ENCODE results near the gene STEAP4. TPM values are rescaled to one million over a fixed set of nuclear protein-coding genes. Genes with fewer than 3 reads are reported as not detected.

Gene STEAP4
- total RNA-seq, 4 donors from 2014 or later: 1.1 to 7.6 (median 3.2) TPM

GRCh38 chr7:88317422-88317821 is 10.7 kb upstream of the STEAP4 start:
- Histone ChIP-seq H3K9me3 (no peaks in the 10 kb centered on the region), H3K36me3 (no peaks in the 10 kb centered on the region), H3K27me3 (no peaks in the 10 kb centered on the region), H3K4me1 (no peaks in the 10 kb centered on the region), H3K4me3 (no peak overlapping the region), H3K27ac (no peak overlapping the region)
- 73 to 92% methylated on average over 1 of the region's 1 CpG for WGBS, 2 donors (ENCODE audit: low coverage in 1 of 2)
- in situ Hi-C loops (cut with MboI; ENCODE audit: low pct_ligation_motif_present in 1 of 4, low pct_unique_long_range_greater_than_20kb in 1 of 4, low sequenced_read_pairs in 3 of 4): no loop called here
- TF ChIP-seq POLR2AphosphoS5 (IDR thresholded peaks at IDR 0.05): no peak
- no peak for TF ChIP-seq EP300 (IDR thresholded peaks at IDR 0.05; ENCODE audit: low read depth)
- no peak for TF ChIP-seq POLR2A (IDR thresholded peaks at IDR 0.05)
- no peak for TF ChIP-seq CTCF (IDR thresholded peaks at IDR 0.05)
- DNase-seq: no peak
- intact Hi-C loops (cut with DNase I; ENCODE audit: low total_unique reads): no loop called here

- H3K27me3 ChIP-seq: no peaks in the 10 kb centered on the region
- in situ Hi-C loops (cut with MboI; ENCODE audit: low pct_ligation_motif_present in 1 of 4, low pct_unique_long_range_greater_than_20kb in 1 of 4, low sequenced_read_pairs in 3 of 4): no loop called here
- 96 to 100% methylated on average over 1 of the region's 1 CpG for WGBS, 2 donors (ENCODE audit: low coverage in 1 of 2)
- peaks cover 0 to 5% (median 0%) of the 10 kb centered on the region in 4 donors for H3K4me1 ChIP-seq
- H3K4me3 ChIP-seq: no peak overlapping the region
- TF ChIP-seq POLR2A (IDR thresholded peaks at IDR 0.05) (no peak), POLR2AphosphoS5 (IDR thresholded peaks at IDR 0.05) (no peak), EP300 (IDR thresholded peaks at IDR 0.05; ENCODE audit: low read depth) (no peak), CTCF (IDR thresholded peaks at IDR 0.05) (no peak)
- no peak overlapping the region for H3K27ac ChIP-seq
- DNase-seq: no peak
- H3K9me3 ChIP-seq: no peaks in the 10 kb centered on the region
- intact Hi-C loops (cut with DNase I; ENCODE audit: low total_unique reads): no loop called here
- no peaks in the 10 kb centered on the region for H3K36me3 ChIP-seq
Observed at GRCh38 chr7:88316456-88316855, 9.8 kb upstream of the STEAP4 start.

DNA sequence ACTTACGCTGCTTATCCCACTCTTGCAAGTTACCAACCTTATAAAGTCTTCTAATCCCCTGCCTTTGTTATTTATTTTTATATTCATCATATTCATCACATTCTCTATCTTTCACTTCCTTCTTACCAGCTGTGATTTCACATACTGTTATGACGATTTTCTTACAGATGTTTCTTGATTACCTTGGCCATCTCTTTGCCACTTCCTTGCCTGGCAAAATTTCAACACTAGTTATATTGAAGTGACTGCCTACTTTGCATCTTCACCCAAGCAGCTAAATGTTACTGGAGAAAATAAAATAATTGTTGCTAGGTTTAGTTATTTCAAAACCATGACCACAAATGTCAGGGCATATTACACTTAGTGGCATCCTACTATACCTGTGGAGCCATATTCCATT is 8.8 kb upstream of the STEAP4 start:
- Histone ChIP-seq H3K27me3 (no peaks in the 10 kb centered on the region), H3K27ac (no peak overlapping the region), H3K4me3 (no peak overlapping the region), H3K4me1 (peaks cover 0 to 7% (median 0%) of the 10 kb centered on the region in 4 donors), H3K9me3 (no peaks in the 10 kb centered on the region), H3K36me3 (no peaks in the 10 kb centered on the region)
- in situ Hi-C loops (cut with MboI; ENCODE audit: low pct_ligation_motif_present in 1 of 4, low pct_unique_long_range_greater_than_20kb in 1 of 4, low sequenced_read_pairs in 3 of 4): no loop called here
- 54 to 66% methylated on average over 2 of the region's 2 CpGs for WGBS, 2 donors (ENCODE audit: low coverage in 1 of 2)
- DNase-seq: no peak
- TF ChIP-seq EP300 (IDR thresholded peaks at IDR 0.05; ENCODE audit: low read depth): no peak
- no peak for TF ChIP-seq POLR2AphosphoS5 (IDR thresholded peaks at IDR 0.05)
- intact Hi-C loops (cut with DNase I; ENCODE audit: low total_unique reads): no loop called here

DNA sequence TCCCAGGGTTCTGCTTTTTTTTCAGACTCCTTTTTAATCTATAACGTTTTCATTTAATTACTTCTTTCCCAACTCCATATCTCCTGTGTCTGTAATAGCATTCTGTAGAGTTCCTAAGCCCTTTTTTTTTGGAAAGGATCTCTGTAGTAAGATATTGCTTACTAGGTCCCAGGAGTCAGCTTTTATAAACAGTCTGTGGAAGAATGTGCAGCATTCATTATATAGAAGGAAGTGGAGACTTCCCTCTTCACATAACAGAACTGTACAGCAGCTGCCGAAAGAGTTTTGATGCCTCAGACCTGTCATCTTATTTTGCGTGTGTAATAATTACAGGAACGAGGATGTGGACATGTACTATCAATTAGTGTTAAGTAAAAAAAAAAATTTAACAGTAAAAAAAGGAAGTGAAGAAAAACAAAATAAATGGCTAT is 7.4 kb upstream of the STEAP4 start:
- 41 to 48% methylated on average over 4 of the region's 4 CpGs for WGBS, 2 donors (ENCODE audit: low coverage in 1 of 2)
- in situ Hi-C loops (cut with MboI; ENCODE audit: low pct_ligation_motif_present in 1 of 4, low pct_unique_long_range_greater_than_20kb in 1 of 4, low sequenced_read_pairs in 3 of 4): no loop called here

DNA sequence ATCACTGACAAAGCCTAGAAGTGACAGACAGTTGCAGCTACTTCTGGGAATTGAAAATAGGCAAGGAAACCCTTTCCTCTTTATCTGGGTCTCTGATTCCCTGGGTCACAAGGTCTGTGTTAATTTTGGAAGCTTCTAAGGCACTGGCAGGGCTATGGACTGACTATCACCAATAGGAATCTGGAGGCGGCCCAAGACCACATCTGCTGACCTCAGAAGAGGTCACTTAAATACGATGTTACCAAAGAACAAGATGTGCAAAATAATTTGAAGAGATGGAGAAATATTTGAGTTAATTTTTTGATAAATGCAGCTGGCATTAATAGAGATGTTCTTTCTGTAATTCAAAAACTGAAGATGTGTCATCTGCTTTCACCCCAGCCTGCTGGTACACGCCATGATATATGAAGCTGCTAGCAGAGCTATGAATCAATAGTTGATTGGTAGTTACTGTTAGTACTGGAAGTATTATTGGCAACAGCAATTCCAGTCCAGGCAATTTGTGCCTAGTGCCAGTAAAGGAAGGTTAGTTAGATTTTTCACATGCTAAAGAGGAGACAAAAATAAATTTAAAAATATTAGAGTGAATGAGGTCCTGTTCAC is 5.5 kb upstream of the STEAP4 start:
- in situ Hi-C loops (cut with MboI; ENCODE audit: low pct_ligation_motif_present in 1 of 4, low pct_unique_long_range_greater_than_20kb in 1 of 4, low sequenced_read_pairs in 3 of 4): no loop called here
- WGBS, 2 donors (ENCODE audit: low coverage in 1 of 2): 72 to 75% methylated on average over 3 of the region's 3 CpGs
- Histone ChIP-seq H3K36me3 (no peaks in the 10 kb centered on the region), H3K9me3 (no peaks in the 10 kb centered on the region), H3K27ac (peak overlapping the region; percentile 6 to 26 (median 16)), H3K4me3 (no peak overlapping the region), H3K4me1 (peaks cover 0 to 7% (median 0%) of the 10 kb centered on the region in 4 donors), H3K27me3 (no peaks in the 10 kb centered on the region)
- intact Hi-C loops (cut with DNase I; ENCODE audit: low total_unique reads): no loop called here
- no peak for TF ChIP-seq POLR2AphosphoS5 (IDR thresholded peaks at IDR 0.05)
- no peak for TF ChIP-seq EP300 (IDR thresholded peaks at IDR 0.05; ENCODE audit: low read depth)
- TF ChIP-seq CTCF (IDR thresholded peaks at IDR 0.05): no peak
- TF ChIP-seq POLR2A (IDR thresholded peaks at IDR 0.05): no peak
- DNase-seq: peak; percentile 14

More for the DNA sequence above, 7.4 kb upstream of the STEAP4 start:
- Histone ChIP-seq H3K27me3 (no peaks in the 10 kb centered on the region), H3K36me3 (no peaks in the 10 kb centered on the region), H3K9me3 (no peaks in the 10 kb centered on the region), H3K4me1 (peaks cover 0 to 7% (median 0%) of the 10 kb centered on the region in 4 donors), H3K27ac (peak overlapping the region in 1 of 4 donors; percentile 24), H3K4me3 (no peak overlapping the region)
- DNase-seq: no peak
- intact Hi-C loops (cut with DNase I; ENCODE audit: low total_unique reads): no loop called here
- no peak for TF ChIP-seq POLR2AphosphoS5 (IDR thresholded peaks at IDR 0.05)
